Ascending aorta (tissue), 2 donors: ENCODE results near the gene ACAD10. TPM values are rescaled to one million over a fixed set of nuclear protein-coding genes. Genes with fewer than 3 reads are reported as not detected.
A peak's percentile ranks its signal among the peaks of the same experiment; 100 is the strongest.

Experiments used
- DNase-seq, 2 donors: peaks; one replicate each; pipeline ENCODE4 v3.0.0-alpha.2; 2019; ENCODE audit warnings: low spot score in 2 of 2
- H3K27ac ChIP-seq, 2 donors: fragments of 200-600 bp; sonication (generic); one replicate each; pipeline ENCODE4 v1.5.1; 2016 to 2017; ENCODE audit warnings: mild to moderate bottlenecking in 1 of 2
- H3K27me3 ChIP-seq: fragments of 200-600 bp; sonication (generic); one replicate; pipeline ENCODE4 v1.5.1; 2017
- H3K36me3 ChIP-seq, 2 donors: fragments of 200-600 bp; sonication (generic); one replicate each; pipeline ENCODE4 v1.5.1; 2016
- H3K4me1 ChIP-seq, 2 donors: fragments of 200-600 bp; sonication (generic); one replicate each; pipeline ENCODE4 v1.5.1; 2016 to 2017; ENCODE audit warnings: mild to moderate bottlenecking in 1 of 2
- H3K4me3 ChIP-seq, 2 donors: fragments of 200-600 bp; sonication (generic); one replicate each; pipeline ENCODE4 v1.5.1; 2016 to 2017; ENCODE audit warnings: mild to moderate bottlenecking in 1 of 2
- H3K9me3 ChIP-seq, 2 donors: fragments of 200-600 bp; sonication (generic); one replicate each; pipeline ENCODE4 v1.5.1; 2016
- intact Hi-C: fragments of 100-400 bp; cut with DNase I; formaldehyde crosslinking; loops from one replicate; pipeline ENCODE4 v1.15.1; 2023
- total RNA-seq: library from RNA; depleted of rRNA; stranded (reverse); fragments of >200 nt; gene quantifications from one replicate; pipeline ENCODE4 v1.1.0, GENCODE V29; 2016
- TF ChIP-seq, protein P1 (sequence below), 3 experiments: fragments of 200-600 bp in 2 of 3; fragments of 450-650 bp in 1 of 3; sonication (generic) in 2 of 3; IDR thresholded peaks; one replicate each; pipeline ENCODE4 v1.5.1; 2016 to 2019; ENCODE audit warnings: antibody characterized with exemption in 3 of 3, mild to moderate bottlenecking in 1 of 3, moderate library complexity in 1 of 3

ACAD10 gene
- total RNA-seq, 1 donor from 2014 or later = 32.0 TPM

DNA sequence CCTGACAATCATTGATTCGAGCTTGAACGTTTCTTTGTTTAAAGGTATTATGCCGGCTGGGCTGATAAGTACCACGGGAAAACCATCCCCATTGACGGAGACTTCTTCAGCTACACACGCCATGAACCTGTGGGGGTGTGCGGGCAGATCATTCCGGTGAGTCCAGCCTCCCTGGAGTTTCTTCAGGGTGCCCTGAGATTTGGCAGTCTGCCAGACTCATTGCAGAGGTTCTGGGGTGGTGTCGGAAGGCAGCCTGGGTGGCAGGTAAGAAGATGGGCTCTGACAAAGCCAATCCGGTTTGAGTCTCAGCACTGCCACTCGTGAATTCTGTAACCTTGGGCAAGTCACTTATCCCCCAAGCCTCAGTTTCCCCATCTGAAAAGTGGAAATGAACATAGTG is 103.9 kb downstream of the ACAD10 start:
- Histone ChIP-seq H3K36me3 (peaks cover 74 to 76% of the 10 kb centered on the region in 2 donors), H3K27me3 (no peaks in the 10 kb centered on the region), H3K9me3 (no peaks in the 10 kb centered on the region), H3K4me3 (no peak overlapping the region), H3K4me1 (no peaks in the 10 kb centered on the region), H3K27ac (no peak overlapping the region)
- no peak for DNase-seq
- TF ChIP-seq, protein P1, sequence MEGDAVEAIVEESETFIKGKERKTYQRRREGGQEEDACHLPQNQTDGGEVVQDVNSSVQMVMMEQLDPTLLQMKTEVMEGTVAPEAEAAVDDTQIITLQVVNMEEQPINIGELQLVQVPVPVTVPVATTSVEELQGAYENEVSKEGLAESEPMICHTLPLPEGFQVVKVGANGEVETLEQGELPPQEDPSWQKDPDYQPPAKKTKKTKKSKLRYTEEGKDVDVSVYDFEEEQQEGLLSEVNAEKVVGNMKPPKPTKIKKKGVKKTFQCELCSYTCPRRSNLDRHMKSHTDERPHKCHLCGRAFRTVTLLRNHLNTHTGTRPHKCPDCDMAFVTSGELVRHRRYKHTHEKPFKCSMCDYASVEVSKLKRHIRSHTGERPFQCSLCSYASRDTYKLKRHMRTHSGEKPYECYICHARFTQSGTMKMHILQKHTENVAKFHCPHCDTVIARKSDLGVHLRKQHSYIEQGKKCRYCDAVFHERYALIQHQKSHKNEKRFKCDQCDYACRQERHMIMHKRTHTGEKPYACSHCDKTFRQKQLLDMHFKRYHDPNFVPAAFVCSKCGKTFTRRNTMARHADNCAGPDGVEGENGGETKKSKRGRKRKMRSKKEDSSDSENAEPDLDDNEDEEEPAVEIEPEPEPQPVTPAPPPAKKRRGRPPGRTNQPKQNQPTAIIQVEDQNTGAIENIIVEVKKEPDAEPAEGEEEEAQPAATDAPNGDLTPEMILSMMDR (IDR thresholded peaks at IDR 0.05) = no peak
- intact Hi-C loops = loop anchor here (5.0 kb wide), 1 partner anchor 37 kb away; no protein-coding TSS in a partner anchor

DNA sequence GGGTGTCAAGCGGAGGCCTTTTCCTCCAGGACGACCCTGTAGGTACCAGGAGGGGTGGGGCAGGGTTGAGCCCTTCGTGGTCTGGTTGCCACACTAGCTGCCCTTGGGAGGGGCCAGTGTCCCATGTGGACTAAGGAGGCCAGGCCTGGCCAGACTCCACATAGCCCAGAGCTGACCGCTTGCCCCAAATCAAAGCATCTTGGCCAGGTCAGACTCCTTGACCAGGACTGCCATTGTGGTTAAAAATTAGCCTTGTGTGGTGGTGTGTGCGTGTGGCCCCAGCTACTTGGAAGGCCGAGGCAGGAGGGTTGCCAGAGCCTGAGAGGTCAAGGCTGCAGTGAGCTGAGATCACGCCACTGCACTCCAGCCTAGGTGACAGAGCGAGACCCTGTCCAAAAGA is 105.7 kb downstream of the ACAD10 start:
- Histone ChIP-seq H3K36me3 (peaks cover 66 to 80% of the 10 kb centered on the region in 2 donors), H3K27me3 (no peaks in the 10 kb centered on the region), H3K4me3 (no peak overlapping the region), H3K4me1 (no peaks in the 10 kb centered on the region), H3K9me3 (no peaks in the 10 kb centered on the region), H3K27ac (peak overlapping the region in 1 of 2 donors; percentile 41)
- TF ChIP-seq, protein P1 (IDR thresholded peaks at IDR 0.05) = no peak
- DNase-seq = no peak
- intact Hi-C loops = no loop called here

DNA sequence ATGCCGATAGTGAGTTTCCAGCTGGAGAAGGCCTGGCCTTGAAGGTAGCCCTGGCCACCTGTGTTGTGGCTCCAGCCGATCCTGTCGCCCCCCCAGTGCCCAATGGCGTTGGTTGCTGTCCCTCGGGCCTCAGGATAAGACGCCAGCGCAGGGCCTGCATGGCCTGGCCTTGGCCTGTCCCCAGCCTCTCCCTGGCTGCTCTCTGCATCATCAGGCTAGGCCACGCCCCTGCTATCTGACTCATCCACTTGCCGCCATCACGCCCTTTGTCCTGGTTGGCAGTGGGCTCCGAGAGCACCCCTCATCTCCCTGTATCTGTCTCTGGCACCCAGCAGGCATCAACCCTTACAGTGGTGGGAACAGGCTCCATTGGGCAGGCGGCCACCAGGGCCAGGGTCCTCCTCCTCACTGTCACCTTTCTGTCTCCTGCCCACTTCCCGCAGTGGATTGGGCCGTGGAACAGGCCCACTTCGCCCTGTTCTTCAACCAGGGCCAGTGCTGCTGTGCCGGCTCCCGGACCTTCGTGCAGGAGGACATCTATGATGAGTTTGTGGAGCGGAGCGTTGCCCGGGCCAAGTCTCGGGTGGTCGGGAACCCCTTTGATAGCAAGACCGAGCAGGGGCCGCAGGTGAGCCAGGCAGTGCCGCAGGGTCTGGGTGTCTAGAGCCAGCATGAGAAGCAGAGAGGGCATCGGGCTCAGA is 106.5 kb downstream of the ACAD10 start:
- peak in 1 of 2 donors; percentile 81 for DNase-seq
- intact Hi-C loops = no loop called here
- H3K4me3 ChIP-seq = no peak overlapping the region
- peak overlapping the region in 1 of 2 donors; percentile 41 for H3K27ac ChIP-seq
- peaks cover 66 to 81% of the 10 kb centered on the region in 2 donors for H3K36me3 ChIP-seq
- no peaks in the 10 kb centered on the region for H3K9me3 ChIP-seq
- TF ChIP-seq, protein P1 (IDR thresholded peaks at IDR 0.05) = no peak
- no peaks in the 10 kb centered on the region for H3K27me3 ChIP-seq
- no peaks in the 10 kb centered on the region for H3K4me1 ChIP-seq

DNA sequence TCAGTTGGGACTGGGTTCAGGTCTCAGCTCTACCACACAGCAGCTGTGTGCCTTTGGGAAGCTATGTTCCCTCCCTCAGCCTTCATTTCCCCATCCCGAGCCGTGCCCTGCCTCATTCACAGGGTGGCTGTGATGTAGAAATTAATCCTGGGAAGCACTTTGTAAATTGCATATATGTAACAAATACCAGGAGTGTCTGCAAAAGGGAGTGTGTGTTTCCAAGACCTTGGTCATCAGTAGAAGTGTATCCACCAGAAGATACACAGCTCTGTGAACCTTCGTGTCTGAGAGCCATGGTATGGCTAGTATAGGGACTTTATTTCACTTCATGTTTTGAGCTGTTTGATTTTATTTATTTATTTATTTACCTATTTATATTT is 107.0 kb downstream of the ACAD10 start:
- no peaks in the 10 kb centered on the region for H3K9me3 ChIP-seq
- no peaks in the 10 kb centered on the region for H3K4me1 ChIP-seq
- H3K4me3 ChIP-seq = no peak overlapping the region
- peaks cover 71 to 84% of the 10 kb centered on the region in 2 donors for H3K36me3 ChIP-seq
- TF ChIP-seq, protein P1 (IDR thresholded peaks at IDR 0.05) = no peak
- H3K27ac ChIP-seq = peak overlapping the region in 1 of 2 donors; percentile 38
- DNase-seq = no peak
- no peaks in the 10 kb centered on the region for H3K27me3 ChIP-seq
- intact Hi-C loops = no loop called here

DNA sequence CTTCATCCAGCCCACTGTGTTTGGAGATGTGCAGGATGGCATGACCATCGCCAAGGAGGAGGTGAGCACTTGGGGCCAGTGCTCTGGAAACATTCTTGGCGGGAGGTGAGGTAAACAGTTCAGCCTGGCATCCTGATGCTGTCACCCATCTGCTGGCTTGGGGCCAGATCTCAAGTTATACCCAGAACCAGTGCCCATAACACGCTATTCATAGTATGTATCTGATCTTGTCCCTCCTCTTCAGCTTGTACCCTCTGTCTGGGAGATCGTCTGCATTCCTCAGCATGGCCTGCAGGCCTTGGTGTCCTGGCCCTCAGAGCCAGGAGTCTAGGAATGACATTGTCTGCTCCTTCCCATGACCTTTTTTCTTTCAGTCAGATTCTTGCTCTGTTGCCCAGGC is 112.3 kb downstream of the ACAD10 start:
- H3K36me3 ChIP-seq = peaks cover 83 to 89% of the 10 kb centered on the region in 2 donors
- no peak for DNase-seq
- TF ChIP-seq, protein P1 (IDR thresholded peaks at IDR 0.05) = no peak
- no peaks in the 10 kb centered on the region for H3K27me3 ChIP-seq
- no peaks in the 10 kb centered on the region for H3K9me3 ChIP-seq
- H3K4me1 ChIP-seq = no peaks in the 10 kb centered on the region
- H3K27ac ChIP-seq = no peak overlapping the region
- H3K4me3 ChIP-seq = no peak overlapping the region
- intact Hi-C loops = no loop called here
